Adrenal gland (tissue), 5 donors: ENCODE results near the gene NOL6.

Experiments used
- POLR2A ChIP-seq, 2 donors: fragments of 450-650 bp; IDR thresholded peaks; one replicate each; pipeline ENCODE4 v1.6.1; 2017; ENCODE audit warnings: antibody characterized with exemption in 2 of 2, mild to moderate bottlenecking in 2 of 2, moderate library complexity in 1 of 2
- TF ChIP-seq, protein P1 (sequence below), 6 experiments: fragments of 450-650 bp in 4 of 6; fragments of 200-600 bp in 2 of 6; sonication (generic) in 1 of 6; IDR thresholded peaks; 1 replicate in 5 of 6; 2 replicates in 1 of 6; pipeline versions ENCODE4 v1.5.1 to v1.8.0; 2016 to 2021; ENCODE audit warnings: antibody characterized with exemption in 6 of 6, mild to moderate bottlenecking in 2 of 6, moderate library complexity in 1 of 6
- donor health status: DM: no; HTN: no; CAD: no.

DNA sequence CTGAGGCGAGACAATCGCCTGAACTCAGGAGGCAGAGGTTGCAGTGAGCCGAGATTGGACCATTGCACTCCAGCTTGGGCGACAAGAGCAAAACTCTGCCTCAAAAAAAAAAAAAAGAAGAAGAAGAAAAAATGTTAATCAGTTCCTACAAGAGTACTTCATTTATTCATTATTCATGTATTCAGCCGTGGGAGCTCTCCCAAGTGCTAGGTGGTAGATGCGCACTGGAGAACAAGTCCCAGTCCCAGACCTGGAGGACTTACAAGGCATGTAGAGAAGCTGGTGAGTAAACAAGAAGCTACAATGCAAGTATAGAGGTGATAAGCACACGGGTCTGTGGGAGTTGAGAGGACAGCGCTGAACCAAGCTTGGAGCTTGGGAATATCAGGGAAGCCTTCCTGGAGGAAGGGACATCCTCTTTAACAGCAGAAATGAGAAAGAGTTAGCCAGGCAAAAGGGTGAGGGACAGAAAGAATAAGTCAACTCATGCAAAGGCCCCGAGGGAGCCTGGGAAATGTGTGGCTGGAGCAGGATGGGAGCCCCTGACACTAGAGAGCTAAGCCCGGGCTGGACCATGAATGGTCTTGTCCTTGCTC is 53.9 kb downstream of the NOL6 start:
- TF ChIP-seq, protein P1, sequence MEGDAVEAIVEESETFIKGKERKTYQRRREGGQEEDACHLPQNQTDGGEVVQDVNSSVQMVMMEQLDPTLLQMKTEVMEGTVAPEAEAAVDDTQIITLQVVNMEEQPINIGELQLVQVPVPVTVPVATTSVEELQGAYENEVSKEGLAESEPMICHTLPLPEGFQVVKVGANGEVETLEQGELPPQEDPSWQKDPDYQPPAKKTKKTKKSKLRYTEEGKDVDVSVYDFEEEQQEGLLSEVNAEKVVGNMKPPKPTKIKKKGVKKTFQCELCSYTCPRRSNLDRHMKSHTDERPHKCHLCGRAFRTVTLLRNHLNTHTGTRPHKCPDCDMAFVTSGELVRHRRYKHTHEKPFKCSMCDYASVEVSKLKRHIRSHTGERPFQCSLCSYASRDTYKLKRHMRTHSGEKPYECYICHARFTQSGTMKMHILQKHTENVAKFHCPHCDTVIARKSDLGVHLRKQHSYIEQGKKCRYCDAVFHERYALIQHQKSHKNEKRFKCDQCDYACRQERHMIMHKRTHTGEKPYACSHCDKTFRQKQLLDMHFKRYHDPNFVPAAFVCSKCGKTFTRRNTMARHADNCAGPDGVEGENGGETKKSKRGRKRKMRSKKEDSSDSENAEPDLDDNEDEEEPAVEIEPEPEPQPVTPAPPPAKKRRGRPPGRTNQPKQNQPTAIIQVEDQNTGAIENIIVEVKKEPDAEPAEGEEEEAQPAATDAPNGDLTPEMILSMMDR (IDR thresholded peaks at IDR 0.05), result no peak
- no peak for TF ChIP-seq POLR2A (IDR thresholded peaks at IDR 0.05)
